NCI-H1092 (cell line): Measurements from ENCODE around the gene CD19.
"Not testable (repeated sequence)": the region's sequence is repeated elsewhere in the genome, so short reads cannot be mapped to it uniquely, and the experiment has no call there.

Experiments used
- DNase-seq: peaks from one replicate; lab custom pipeline; 2025; lab: John Stamatoyannopoulos, UW

The CD19 gene

GRCh38 chr16:28936784-28937155 is 5.0 kb downstream of the CD19 start:
- DNase-seq = no peak

GRCh38 chr16:28937222-28937876 is 5.6 kb downstream of the CD19 start:
- DNase-seq = no peak

- DNase-seq = no peak
Measured at GRCh38 chr16:28938721-28939120, 7.0 kb downstream of the CD19 start.

- not testable (repeated sequence) for DNase-seq
Measured at GRCh38 chr16:28939825-28940224, 8.1 kb downstream of the CD19 start.

- no peak for DNase-seq
Measured at GRCh38 chr16:28943281-28943680, 11.5 kb downstream of the CD19 start.

GRCh38 chr16:28946681-28947080 is 14.9 kb downstream of the CD19 start:
- DNase-seq = no peak

GRCh38 chr16:28950648-28951409 is 19.1 kb downstream of the CD19 start, which contains the start of gene NFATC2IP:
TSS of gene NFATC2IP (plus strand) at chr16:28950937. CDS start at chr16:28951012, 75 bp downstream.
- peak; percentile 99 for DNase-seq

GRCh38 chr16:28951410-28951943 is 19.7 kb downstream of the CD19 start:
- no peak for DNase-seq

- DNase-seq = no peak
Measured at GRCh38 chr16:28958216-28958615, 26.4 kb downstream of the CD19 start.

GRCh38 chr16:28958836-28959235 is 27.1 kb downstream of the CD19 start:
- DNase-seq = no peak

GRCh38 chr16:28964072-28964471 is 32.3 kb downstream of the CD19 start:
- DNase-seq = no peak

GRCh38 chr16:28964496-28964895 is 32.7 kb downstream of the CD19 start:
- DNase-seq = no peak

GRCh38 chr16:28967156-28967555 is 35.4 kb downstream of the CD19 start:
- DNase-seq = no peak

GRCh38 chr16:28969696-28970095 is 37.9 kb downstream of the CD19 start:
- DNase-seq = not testable (repeated sequence)

GRCh38 chr16:28974007-28974436 is 42.3 kb downstream of the CD19 start:
- peak; percentile 47 for DNase-seq

- DNase-seq = peak; percentile 92
Measured at GRCh38 chr16:28974437-28975157, 42.8 kb downstream of the CD19 start, which contains the start of gene SPNS1. TSS of gene SPNS1 (plus strand) at chr16:28974778. CDS start at chr16:28975152, 374 bp downstream.

GRCh38 chr16:28975158-28975599 is 43.4 kb downstream of the CD19 start:
- DNase-seq = no peak

GRCh38 chr16:28977703-28978662 is 46.2 kb downstream of the CD19 start:
- DNase-seq = no peak

GRCh38 chr16:28980330-28980729 is 48.6 kb downstream of the CD19 start:
- not testable (repeated sequence) for DNase-seq

- DNase-seq = no peak
Measured at GRCh38 chr16:28980929-28981328, 49.2 kb downstream of the CD19 start.

- no peak for DNase-seq
Measured at GRCh38 chr16:28981517-28981916, 49.7 kb downstream of the CD19 start.
